Measurements from ENCODE around the gene SLC22A17.

- TF ChIP-seq GATA1 (IDR thresholded peaks at IDR 0.05; ENCODE audit: low read depth, low read length) (no peak), POLR2A (IDR thresholded peaks at IDR 0.05; ENCODE audit: low read length) (no peak)
Measured at GRCh38 chr14:23373041-23373440, 20.4 kb upstream of the SLC22A17 start.

Measured in erythroblast (primary cell).